HCT116 (cell line): ENCODE results near the gene LRRC1.

ENCODE experiments used
- CTCF ChIP-seq, 3 experiments: fragments of 200-600 bp in 1 of 3; sonication (generic) in 1 of 3; IDR thresholded peaks in 2 of 3; conservative IDR thresholded peaks in 1 of 3; 2 replicates each; pipeline ENCODE4 v1.5.1; 2012 to 2017; ENCODE audit warnings: low read depth in 2 of 3, low read length in 2 of 3, antibody characterized with exemption in 1 of 3, borderline replicate concordance in 1 of 3, control low read depth in 1 of 3, mild to moderate bottlenecking in 1 of 3, mixed read lengths in 1 of 3, mixed run types in 1 of 3, moderate library complexity in 1 of 3; ENCODE audit not compliant: insufficient read depth in 1 of 3
- EZH2phosphoT487 ChIP-seq: fragments of 200-600 bp; IDR thresholded peaks from 2 replicates; pipeline ENCODE4 v1.6.1; 2018; ENCODE audit warnings: antibody characterized with exemption, borderline replicate concordance
- POLR2A ChIP-seq: IDR thresholded peaks from 2 replicates; pipeline ENCODE4 v1.7.0; 2011; ENCODE audit warnings: borderline replicate concordance; ENCODE audit not compliant: insufficient read depth, insufficient read length; ENCODE audit errors: extremely low read depth

- TF ChIP-seq EZH2phosphoT487: no peak
- TF ChIP-seq POLR2A: no peak
- TF ChIP-seq CTCF (IDR thresholded peaks at IDR 0.05 in 2 of 3, conservative IDR thresholded peaks at IDR 0.05 in 1 of 3; ENCODE audit: borderline replicate concordance in 1 of 3, insufficient read depth in 1 of 3, low read depth in 2 of 3, low read length in 2 of 3): no peak
Measured at GRCh38 chr6:53956804-53957203, 162.0 kb downstream of the LRRC1 start.
